Neuronal stem cell (in vitro differentiated cells): Measurements from ENCODE around the gene E4F1.
A peak's percentile ranks its signal among the peaks of the same experiment; 100 is the strongest.
"Not testable (repeated sequence)": the region's sequence is repeated elsewhere in the genome, so short reads cannot be mapped to it uniquely, and the experiment has no call there.

Experiments used
- DNase-seq: peaks from one replicate; pipeline ENCODE4 v3.0.0-alpha.2; 2013; ENCODE audit warnings: low spot score
- H2AFZ ChIP-seq: one replicate; pipeline ENCODE4 v1.6.1; 2013; ENCODE audit warnings: mild to moderate bottlenecking, low read length, inconsistent platforms
- H2AK5ac ChIP-seq: 2 replicates; pipeline ENCODE4 v1.6.1; 2013; ENCODE audit warnings: low read depth, mild to moderate bottlenecking, inconsistent platforms, low read length, moderate library complexity, mixed read lengths
- H2BK120ac ChIP-seq: 2 replicates; pipeline ENCODE4 v1.6.1; 2013; ENCODE audit warnings: low read depth, mild to moderate bottlenecking, inconsistent platforms, low read length, moderate library complexity, mixed read lengths
- H2BK12ac ChIP-seq: one replicate; pipeline ENCODE4 v1.6.1; 2013; ENCODE audit warnings: low read length, inconsistent platforms
- H2BK15ac ChIP-seq: 2 replicates; pipeline ENCODE4 v1.6.1; 2013; ENCODE audit warnings: mild to moderate bottlenecking, low read length, inconsistent platforms, mixed read lengths
- H2BK5ac ChIP-seq: one replicate; pipeline ENCODE4 v1.6.1; 2013; ENCODE audit warnings: inconsistent platforms, mild to moderate bottlenecking, low read length, moderate library complexity
- H3K14ac ChIP-seq: one replicate; pipeline ENCODE4 v1.6.1; 2013; ENCODE audit warnings: low read length, inconsistent platforms
- H3K18ac ChIP-seq: 2 replicates; pipeline ENCODE4 v1.6.1; 2013; ENCODE audit warnings: low read length, inconsistent platforms
- H3K23ac ChIP-seq: 2 replicates; pipeline ENCODE4 v1.6.1; 2013; ENCODE audit warnings: low read depth, mild to moderate bottlenecking, mixed read lengths, low read length, inconsistent platforms; ENCODE audit not compliant: poor library complexity
- H3K27ac ChIP-seq: replicated peaks from 3 replicates; pipeline ENCODE4 v1.5.1; 2013; ENCODE audit warnings: low read length, inconsistent platforms
- H3K27me3 ChIP-seq, 3 experiments: 2 replicates each; pipeline ENCODE4 v1.6.1; 2013; ENCODE audit warnings: low read length in 3 of 3, mild to moderate bottlenecking in 2 of 3, inconsistent platforms in 1 of 3, low read depth in 1 of 3, mixed read lengths in 1 of 3, moderate library complexity in 1 of 3; ENCODE audit not compliant: control insufficient read depth in 3 of 3, insufficient read depth in 3 of 3
- H3K36me3 ChIP-seq, 2 donors: replicated peaks in 1 of 2; 2 replicates each; pipeline ENCODE4 v1.6.1; 2013; ENCODE audit warnings: low read length in 2 of 2; ENCODE audit not compliant: control insufficient read depth in 2 of 2, insufficient read depth in 2 of 2
- H3K4ac ChIP-seq: 2 replicates; pipeline ENCODE4 v1.6.1; 2013; ENCODE audit warnings: inconsistent platforms, mild to moderate bottlenecking, low read length, moderate library complexity
- H3K4me1 ChIP-seq, 2 donors: 1 replicate in 1 of 2; 2 replicates in 1 of 2; pipeline ENCODE4 v1.6.1; 2013; ENCODE audit warnings: low read length in 2 of 2, low read depth in 1 of 2; ENCODE audit not compliant: control insufficient read depth in 2 of 2, insufficient read depth in 1 of 2
- H3K4me2 ChIP-seq: one replicate; pipeline ENCODE4 v1.6.1; 2013; ENCODE audit warnings: mild to moderate bottlenecking, low read length, inconsistent platforms; ENCODE audit not compliant: insufficient read depth, poor library complexity, severe bottlenecking
- H3K4me3 ChIP-seq, 2 donors: 2 replicates each; pipeline ENCODE4 v1.5.1; 2013; ENCODE audit warnings: low read length in 2 of 2, mild to moderate bottlenecking in 2 of 2, inconsistent platforms in 1 of 2, moderate library complexity in 1 of 2
- H3K79me1 ChIP-seq: one replicate; pipeline ENCODE4 v1.6.1; 2013; ENCODE audit warnings: low read depth, mild to moderate bottlenecking, inconsistent platforms, low read length, moderate library complexity
- H3K9ac ChIP-seq: one replicate; pipeline ENCODE4 v1.6.1; 2013; ENCODE audit warnings: mild to moderate bottlenecking, low read depth, low read length, inconsistent platforms; ENCODE audit not compliant: poor library complexity
- H3K9me3 ChIP-seq, 2 donors: replicated peaks in 1 of 2; 2 replicates each; pipeline versions ENCODE3 to v1.6.1; 2013; ENCODE audit warnings: low read length in 2 of 2, mild to moderate bottlenecking in 2 of 2, inconsistent platforms in 1 of 2, low read depth in 1 of 2, mixed read lengths in 1 of 2, moderate library complexity in 1 of 2; ENCODE audit not compliant: control insufficient read depth in 2 of 2, insufficient read depth in 1 of 2
- H4K8ac ChIP-seq: one replicate; pipeline ENCODE4 v1.6.1; 2013; ENCODE audit warnings: low read depth, mild to moderate bottlenecking, inconsistent platforms, low read length, moderate library complexity
- H4K91ac ChIP-seq: one replicate; pipeline ENCODE4 v1.6.1; 2013; ENCODE audit warnings: low read length, low read depth, mild to moderate bottlenecking, inconsistent platforms; ENCODE audit not compliant: poor library complexity
- WGBS, 2 donors: extraction: QIAGEN DNeasy Blood & Tissue Kit; methylation state at CpG; one replicate each; pipeline ENCODE4 v1.1.7; 2013; ENCODE audit warnings: missing lambda C conversion rate in 2 of 2, mixed read lengths in 1 of 2; ENCODE audit not compliant: insufficient read length in 2 of 2, insufficient replicate concordance in 1 of 2; ENCODE audit errors: extremely low coverage in 2 of 2; 5-methylcytosine and 5-hydroxymethylcytosine counted together

The E4F1 gene

GRCh38 chr16:2266887-2267286 is 43.5 kb downstream of the E4F1 start:
- H3K4ac ChIP-seq, H3K14ac ChIP-seq, H3K27ac ChIP-seq, H3K23ac ChIP-seq, H2BK120ac ChIP-seq, H3K27me3 ChIP-seq, H3K9me3 ChIP-seq, H2BK12ac ChIP-seq, H2AFZ ChIP-seq, H3K18ac ChIP-seq, H4K8ac ChIP-seq, H2BK15ac ChIP-seq, DNase-seq, H2BK5ac ChIP-seq, H2AK5ac ChIP-seq, H4K91ac ChIP-seq: not testable (repeated sequence)
- Histone ChIP-seq H3K4me3 (peak overlapping the region; percentile 77 to 99), H3K9ac (peak overlapping the region; percentile 37), H3K4me2 (peak overlapping the region; percentile 61), H3K79me1 (peaks cover 20% of the 10 kb centered on the region), H3K36me3 (peaks cover 22 to 49% of the 10 kb centered on the region in 2 donors), H3K4me1 (peaks cover 11% of the 10 kb centered on the region in 2 donors)
- no CpG with 5 or more reads among the region's 12 CpGs for WGBS, 2 donors

- Histone ChIP-seq H2AFZ (peak overlapping the region; percentile 94), H4K8ac (peak overlapping the region; percentile 99), H3K18ac (peak overlapping the region; percentile 100), H3K4me3 (peak overlapping the region; percentile 77 to 99), H2BK5ac (peak overlapping the region; percentile 99), H3K4me1 (peaks cover 11% of the 10 kb centered on the region in 2 donors), H3K36me3 (peaks cover 16 to 43% of the 10 kb centered on the region in 2 donors), H3K23ac (peak overlapping the region; percentile 95), H3K4me2 (peak overlapping the region; percentile 61), H3K9ac (peak overlapping the region; percentile 96), H3K79me1 (peaks cover 20% of the 10 kb centered on the region), H3K27ac (peak overlapping the region; percentile 99)
- no CpG with 5 or more reads among the region's 54 CpGs for WGBS, 2 donors
- not testable (repeated sequence) for H2BK120ac ChIP-seq, H2BK12ac ChIP-seq, H2BK15ac ChIP-seq, DNase-seq, H3K14ac ChIP-seq, H3K27me3 ChIP-seq, H3K4ac ChIP-seq, H2AK5ac ChIP-seq, H4K91ac ChIP-seq, H3K9me3 ChIP-seq
These were observed 44.1 kb downstream of the E4F1 start for GRCh38 chr16:2267505-2267912.

GRCh38 chr16:2267913-2268666 is 44.7 kb downstream of the E4F1 start, which contains the start of gene RNPS1:
TSS of gene RNPS1 (minus strand) at chr16:2268126. CDS start at chr16:2264643, 3,483 bp downstream.
- peaks cover 11% of the 10 kb centered on the region in 2 donors for H3K4me1 ChIP-seq
- DNase-seq = peak; percentile 99
- WGBS, 2 donors = no CpG with 5 or more reads among the region's 88 CpGs
- H3K9me3 ChIP-seq = no peaks in the 10 kb centered on the region
- peak within 1 kb of the TSS; percentile 94 for H2AFZ ChIP-seq
- peak within 1 kb of the TSS; percentile 99 for H2BK5ac ChIP-seq
- peak within 1 kb of the TSS; percentile 99 for H4K8ac ChIP-seq
- no peak within 1 kb of the TSS for H2BK12ac ChIP-seq
- H3K79me1 ChIP-seq = peaks cover 20% of the 10 kb centered on the region
- no peak within 1 kb of the TSS for H4K91ac ChIP-seq
- H3K4me3 ChIP-seq = peak within 1 kb of the TSS; percentile 77 to 99
- H3K4ac ChIP-seq = no peak within 1 kb of the TSS
- H3K36me3 ChIP-seq = peaks cover 15 to 40% of the 10 kb centered on the region in 2 donors
- peak within 1 kb of the TSS; percentile 21 for H2BK15ac ChIP-seq
- H3K27me3 ChIP-seq = no peaks in the 10 kb centered on the region
- H3K9ac ChIP-seq = peak within 1 kb of the TSS; percentile 98
- peak within 1 kb of the TSS; percentile 63 for H2AK5ac ChIP-seq
- H3K23ac ChIP-seq = peak within 1 kb of the TSS; percentile 95
- H3K18ac ChIP-seq = peak within 1 kb of the TSS; percentile 100
- H3K14ac ChIP-seq = peak within 1 kb of the TSS; percentile 82
- H3K27ac ChIP-seq = peak within 1 kb of the TSS; percentile 99
- H2BK120ac ChIP-seq = peak within 1 kb of the TSS; percentile 35
- peak within 1 kb of the TSS; percentile 89 for H3K4me2 ChIP-seq

GRCh38 chr16:2270070-2270462 is 46.7 kb downstream of the E4F1 start:
- Histone ChIP-seq H4K8ac (no peak overlapping the region), H3K36me3 (peaks cover 2 to 21% of the 10 kb centered on the region in 2 donors), H3K14ac (no peak overlapping the region), H3K18ac (no peak overlapping the region), H2AK5ac (no peak overlapping the region), H3K79me1 (peaks cover 16% of the 10 kb centered on the region), H3K4me1 (peaks cover 11% of the 10 kb centered on the region in 2 donors), H3K9ac (no peak overlapping the region), H3K9me3 (no peaks in the 10 kb centered on the region), H4K91ac (no peak overlapping the region), H2BK15ac (no peak overlapping the region), H2AFZ (no peak overlapping the region), H2BK12ac (no peak overlapping the region), H3K27me3 (no peaks in the 10 kb centered on the region), H2BK5ac (no peak overlapping the region), H3K4ac (no peak overlapping the region), H3K4me3 (peak overlapping the region in 1 of 2 donors; percentile 77), H3K4me2 (no peak overlapping the region), H2BK120ac (no peak overlapping the region), H3K23ac (peak overlapping the region; percentile 4), H3K27ac (no peak overlapping the region)
- WGBS, 2 donors = no CpG with 5 or more reads among the region's 9 CpGs
- no peak for DNase-seq
